Pancreas (tissue), 10 donors: ENCODE data around the gene PPM1M. TPM values are rescaled to one million over a fixed set of nuclear protein-coding genes. Genes with fewer than 3 reads are reported as not detected.
A peak's percentile ranks its signal among the peaks of the same experiment; 100 is the strongest.

ENCODE experiments used
- ATAC-seq, 4 donors: fragments of 200-7000 bp; cut with Tn5 transposase; one replicate each; pipeline versions ENCODE4 v1.8.0 to v1.9.1; 2020; ENCODE audit warnings: mild to moderate bottlenecking in 4 of 4, moderate library complexity in 4 of 4
- DNase-seq, 6 donors: peaks; one replicate each; pipeline ENCODE4 v3.0.0-alpha.2; 2020
- FAIRE-seq: peaks from 2 replicates; lab custom pipeline; 2012; peaks lifted over from hg19 to GRCh38; lab: Jason Lieb, UNC
- H3K27ac ChIP-seq, 4 donors: fragments of 200-600 bp; sonication (generic); 1 replicate in 3 of 4; 2 replicates in 1 of 4; pipeline versions ENCODE4 v1.5.0 to v1.8.0; 2020
- H3K27me3 ChIP-seq, 4 donors: fragments of 200-600 bp; one replicate each; pipeline ENCODE4 v1.8.0; 2021
- H3K36me3 ChIP-seq, 3 donors: fragments of 200-600 bp; sonication (generic) in 1 of 3; one replicate each; pipeline versions ENCODE4 v1.5.0 to v1.8.0; 2020 to 2021
- H3K4me1 ChIP-seq, 3 donors: fragments of 200-600 bp; one replicate each; pipeline ENCODE4 v1.8.0; 2021
- H3K4me3 ChIP-seq, 4 donors: fragments of 200-600 bp; sonication (generic) in 2 of 4; one replicate each; pipeline versions ENCODE4 v1.5.0 to v1.8.0; 2020 to 2021
- H3K9me3 ChIP-seq, 4 donors: fragments of 200-600 bp; one replicate each; pipeline ENCODE4 v1.8.0; 2021
- WGBS, 2 donors: extraction: QIAGEN DNeasy Blood & Tissue Kit; methylation state at CpG; one replicate each; pipeline ENCODE4 v1.1.7; 2013; 5-methylcytosine and 5-hydroxymethylcytosine counted together
- intact Hi-C, 3 donors: fragments of 100-400 bp; cut with DNase I; formaldehyde crosslinking; loops; one replicate each; pipeline versions ENCODE4 v1.11.1 to v1.14.2; 2022
- polyA plus RNA-seq, 2 donors: library from polyadenylated mRNA; stranded (reverse); fragments of 200-250 nt; gene quantifications; one replicate each; pipeline ENCODE4 v1.2.3, GENCODE V29; 2013
- total RNA-seq, 6 donors: library from RNA; stranded (reverse); fragmentation: NEBNext Ultra II Directional in 4 of 6; extraction: Animal tissue kit (Norgen Biotek cat#: 25700) in 4 of 6; gene quantifications; one replicate each; pipeline versions ENCODE4 v1.2.1 to v1.2.4, GENCODE V29; 2021 to 2023
- TF ChIP-seq, protein P1 (sequence below), 4 donors: fragments of 200-600 bp; sonication (generic) in 3 of 4; IDR thresholded peaks; one replicate each; pipeline versions ENCODE4 v1.5.0 to v1.8.0; 2021; ENCODE audit warnings: antibody characterized with exemption in 4 of 4
- donor health status: healthy with polysubstance abuse.
- donor health status: DM: no; HTN: no; CAD: no; lungs with moderate emphysema.
- donor health status: DM: no; HTN: no; CAD: no.
- donor health status: control.
- donor health status: control.
- donor health status: Bipolar disorder and iron deficiency.
- donor health status: DM: yes; HTN: yes; CAD: no.
- donor health status: DM: no; HTN: no; CAD: no.
- donor health status: DM: no; HTN: no; CAD: no.
- donor health status: DM: yes; HTN: yes; CAD: no.

Gene PPM1M
- total and polyA plus RNA-seq, 8 donors = 4.0 to 15.2 (median 7.7) TPM

DNA sequence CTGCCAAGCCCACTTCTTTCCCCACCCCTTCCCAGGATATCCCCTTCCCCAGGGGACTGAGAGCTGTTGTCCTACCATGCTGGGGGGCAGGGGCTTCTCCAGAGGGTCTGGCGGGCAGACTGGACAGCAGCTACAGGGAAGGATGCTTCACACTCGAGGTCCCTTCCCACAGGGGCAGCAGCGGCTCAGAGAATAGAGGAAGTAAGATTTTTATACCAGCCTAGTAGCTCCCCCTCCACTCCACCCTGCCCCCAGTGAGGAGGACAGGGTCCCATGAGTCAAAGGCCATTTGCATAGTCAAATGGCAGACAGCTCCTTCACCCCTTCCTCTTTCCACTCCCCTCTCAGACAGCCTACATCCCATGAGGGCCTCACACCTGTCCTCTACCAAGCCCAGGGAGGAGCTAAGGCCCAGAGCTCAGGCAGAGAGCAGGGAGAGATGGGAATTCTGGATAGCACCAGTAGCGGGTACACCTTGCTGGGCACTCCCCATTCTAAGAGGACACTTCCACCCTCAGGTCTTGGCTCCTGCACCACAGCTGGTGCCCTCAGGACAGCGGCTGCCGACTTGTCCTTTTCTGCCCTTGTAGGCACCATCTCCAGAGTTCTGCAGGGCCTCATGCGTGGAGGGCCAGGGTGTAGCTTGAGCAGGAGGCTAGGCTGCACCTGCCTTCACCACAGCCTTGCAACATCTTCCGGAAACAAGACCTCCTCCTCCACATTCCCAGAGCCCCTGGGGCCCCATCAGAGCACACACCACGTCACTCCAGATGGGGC lies 19.9 kb upstream of the PPM1M start, which contains the start of gene TLR9:
Gene TLR9 (minus strand): TSS at position 194 of the 777 bp plus-strand sequence. CDS start 116 bp downstream, at position 78.
- no peak within 1 kb of the TSS for H3K4me3 ChIP-seq
- ATAC-seq = peak in 1 of 4 donors; percentile 27
- 80 to 84% methylated on average over 9 of the region's 9 CpGs for WGBS, 2 donors

DNA sequence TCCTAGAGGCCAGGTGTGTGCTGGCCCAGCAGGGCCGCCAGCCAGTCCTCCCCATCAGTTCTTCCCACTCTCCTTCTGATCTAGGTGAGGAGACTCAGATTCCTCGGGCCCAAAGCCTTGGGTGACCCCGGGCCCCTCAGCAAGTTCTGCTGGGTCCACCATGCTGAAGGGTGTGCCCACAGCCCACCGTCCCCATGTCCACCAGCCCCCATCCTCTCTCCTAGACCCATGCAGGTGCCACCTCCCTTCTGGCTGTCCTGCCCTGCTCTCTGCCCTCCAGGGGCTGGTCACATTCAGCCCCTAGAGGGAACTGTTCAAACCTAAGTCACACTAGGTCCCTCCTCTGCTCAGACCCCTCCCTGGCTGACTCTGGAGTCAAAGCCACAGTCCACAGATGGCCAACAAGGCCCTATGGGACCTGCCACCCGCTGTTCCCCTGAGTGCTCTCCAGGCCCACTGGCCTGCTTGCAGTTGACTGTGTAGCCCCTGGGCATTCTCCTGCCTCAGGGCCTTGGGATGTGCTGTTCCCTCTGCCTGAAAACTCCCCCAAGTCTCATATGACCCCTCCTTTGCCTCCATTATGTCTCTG lies 19.2 kb upstream of the PPM1M start:
- 70 to 72% methylated on average over 5 of the region's 5 CpGs for WGBS, 2 donors
- Histone ChIP-seq H3K9me3 (no peaks in the 10 kb centered on the region), H3K4me3 (no peak overlapping the region), H3K27ac (no peak overlapping the region), H3K4me1 (no peaks in the 10 kb centered on the region), H3K36me3 (peaks cover 0 to 25% (median 5%) of the 10 kb centered on the region in 3 donors), H3K27me3 (no peaks in the 10 kb centered on the region)
- no peak for ATAC-seq
- peak in 1 of 6 donors; percentile 11 for DNase-seq
- intact Hi-C loops = loop anchor here in 1 of 3 donors (10.0 kb wide), 1 partner anchor 48 kb away; the partner anchor contains the start of gene WDR82
- TF ChIP-seq, protein P1, sequence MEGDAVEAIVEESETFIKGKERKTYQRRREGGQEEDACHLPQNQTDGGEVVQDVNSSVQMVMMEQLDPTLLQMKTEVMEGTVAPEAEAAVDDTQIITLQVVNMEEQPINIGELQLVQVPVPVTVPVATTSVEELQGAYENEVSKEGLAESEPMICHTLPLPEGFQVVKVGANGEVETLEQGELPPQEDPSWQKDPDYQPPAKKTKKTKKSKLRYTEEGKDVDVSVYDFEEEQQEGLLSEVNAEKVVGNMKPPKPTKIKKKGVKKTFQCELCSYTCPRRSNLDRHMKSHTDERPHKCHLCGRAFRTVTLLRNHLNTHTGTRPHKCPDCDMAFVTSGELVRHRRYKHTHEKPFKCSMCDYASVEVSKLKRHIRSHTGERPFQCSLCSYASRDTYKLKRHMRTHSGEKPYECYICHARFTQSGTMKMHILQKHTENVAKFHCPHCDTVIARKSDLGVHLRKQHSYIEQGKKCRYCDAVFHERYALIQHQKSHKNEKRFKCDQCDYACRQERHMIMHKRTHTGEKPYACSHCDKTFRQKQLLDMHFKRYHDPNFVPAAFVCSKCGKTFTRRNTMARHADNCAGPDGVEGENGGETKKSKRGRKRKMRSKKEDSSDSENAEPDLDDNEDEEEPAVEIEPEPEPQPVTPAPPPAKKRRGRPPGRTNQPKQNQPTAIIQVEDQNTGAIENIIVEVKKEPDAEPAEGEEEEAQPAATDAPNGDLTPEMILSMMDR (IDR thresholded peaks at IDR 0.05) = no peak
- FAIRE-seq = no peak

More for the DNA sequence above, 19.9 kb upstream of the PPM1M start, which contains the start of gene TLR9:
- Histone ChIP-seq H3K36me3 (peaks cover 0 to 19% (median 5%) of the 10 kb centered on the region in 3 donors), H3K9me3 (no peaks in the 10 kb centered on the region), H3K27ac (no peak within 1 kb of the TSS), H3K4me1 (no peaks in the 10 kb centered on the region), H3K27me3 (no peaks in the 10 kb centered on the region)
- TF ChIP-seq, protein P1 (IDR thresholded peaks at IDR 0.05) = no peak
- DNase-seq (peak in 3 of 6 donors; percentile 10 to 50 (median 14)), FAIRE-seq (no peak)
- intact Hi-C loops = loop anchor here in 1 of 3 donors (10.0 kb wide), 1 partner anchor 49 kb away; the partner anchor contains the start of gene WDR82

DNA sequence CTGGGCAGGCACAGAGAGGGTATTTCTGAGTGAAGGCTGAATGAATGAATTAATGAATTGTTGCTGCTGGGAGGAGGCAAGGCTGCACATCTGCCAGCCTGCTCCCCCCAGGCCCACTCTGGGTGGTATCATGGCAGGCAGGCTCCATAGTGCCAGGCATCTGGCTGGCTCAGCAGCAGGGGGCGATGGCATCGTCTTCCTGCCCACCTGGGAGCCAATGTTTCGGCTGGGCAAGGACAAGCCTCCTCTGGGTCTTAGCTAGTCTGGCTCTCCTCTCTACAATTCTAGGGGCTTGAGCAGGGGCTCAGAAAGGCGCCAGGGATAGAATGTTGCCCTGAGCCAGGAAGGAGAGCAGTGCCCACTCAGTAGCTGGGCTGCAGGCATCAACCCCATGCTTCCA lies 18.4 kb upstream of the PPM1M start:
- H3K36me3 ChIP-seq = peaks cover 0 to 25% (median 5%) of the 10 kb centered on the region in 3 donors
- no peak for DNase-seq
- no peak overlapping the region for H3K4me3 ChIP-seq
- no peaks in the 10 kb centered on the region for H3K9me3 ChIP-seq
- 79 to 82% methylated on average over 4 of the region's 4 CpGs for WGBS, 2 donors
- no peak for ATAC-seq
- H3K4me1 ChIP-seq = no peaks in the 10 kb centered on the region
- intact Hi-C loops = loop anchor here in 1 of 3 donors (10.0 kb wide), 1 partner anchor 48 kb away; the partner anchor contains the start of gene WDR82
- TF ChIP-seq, protein P1 (IDR thresholded peaks at IDR 0.05) = no peak
- FAIRE-seq = no peak
- H3K27me3 ChIP-seq = no peaks in the 10 kb centered on the region
- H3K27ac ChIP-seq = no peak overlapping the region

DNA sequence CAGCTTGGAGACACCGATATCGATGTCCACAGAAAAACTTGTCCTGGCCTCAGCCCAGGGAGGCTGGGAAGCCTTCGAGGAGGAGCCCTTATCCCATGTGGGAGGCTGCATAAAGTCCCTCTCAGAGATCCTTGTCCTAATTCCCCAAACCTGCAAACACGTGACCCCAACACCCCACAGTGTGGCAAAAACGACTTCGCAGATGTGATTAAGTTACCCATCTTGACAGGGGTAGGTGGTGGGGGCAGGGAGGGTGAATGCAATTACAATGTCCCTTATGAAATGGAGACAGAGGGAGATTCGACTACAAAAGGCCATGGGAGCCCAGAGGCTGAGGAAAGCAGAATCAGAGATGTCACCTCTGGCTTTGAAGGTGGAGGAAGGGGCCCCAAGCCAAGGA lies 17.8 kb upstream of the PPM1M start:
- 69 to 79% methylated on average over 7 of the region's 7 CpGs for WGBS, 2 donors
- Histone ChIP-seq H3K4me3 (no peak overlapping the region), H3K9me3 (no peaks in the 10 kb centered on the region), H3K27me3 (no peaks in the 10 kb centered on the region), H3K27ac (no peak overlapping the region), H3K36me3 (peaks cover 0 to 25% (median 5%) of the 10 kb centered on the region in 3 donors), H3K4me1 (no peaks in the 10 kb centered on the region)
- intact Hi-C loops = loop anchor here in 1 of 3 donors (10.0 kb wide), 1 partner anchor 47 kb away; the partner anchor contains the start of gene WDR82
- DNase-seq (no peak), ATAC-seq (no peak), FAIRE-seq (no peak)
- TF ChIP-seq, protein P1 (IDR thresholded peaks at IDR 0.05) = no peak
